ENCODE data around the gene HCFC1R1.
A peak's percentile ranks its signal among the peaks of the same experiment; 100 is the strongest.

- TF ChIP-seq, protein P1, sequence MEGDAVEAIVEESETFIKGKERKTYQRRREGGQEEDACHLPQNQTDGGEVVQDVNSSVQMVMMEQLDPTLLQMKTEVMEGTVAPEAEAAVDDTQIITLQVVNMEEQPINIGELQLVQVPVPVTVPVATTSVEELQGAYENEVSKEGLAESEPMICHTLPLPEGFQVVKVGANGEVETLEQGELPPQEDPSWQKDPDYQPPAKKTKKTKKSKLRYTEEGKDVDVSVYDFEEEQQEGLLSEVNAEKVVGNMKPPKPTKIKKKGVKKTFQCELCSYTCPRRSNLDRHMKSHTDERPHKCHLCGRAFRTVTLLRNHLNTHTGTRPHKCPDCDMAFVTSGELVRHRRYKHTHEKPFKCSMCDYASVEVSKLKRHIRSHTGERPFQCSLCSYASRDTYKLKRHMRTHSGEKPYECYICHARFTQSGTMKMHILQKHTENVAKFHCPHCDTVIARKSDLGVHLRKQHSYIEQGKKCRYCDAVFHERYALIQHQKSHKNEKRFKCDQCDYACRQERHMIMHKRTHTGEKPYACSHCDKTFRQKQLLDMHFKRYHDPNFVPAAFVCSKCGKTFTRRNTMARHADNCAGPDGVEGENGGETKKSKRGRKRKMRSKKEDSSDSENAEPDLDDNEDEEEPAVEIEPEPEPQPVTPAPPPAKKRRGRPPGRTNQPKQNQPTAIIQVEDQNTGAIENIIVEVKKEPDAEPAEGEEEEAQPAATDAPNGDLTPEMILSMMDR (conservative IDR thresholded peaks at IDR 0.05; ENCODE audit: low read length) = peak; percentile 58
- TF ChIP-seq EZH2phosphoT487 (IDR thresholded peaks at IDR 0.05; ENCODE audit: borderline replicate concordance) = no peak
These were observed 40.0 kb downstream of the HCFC1R1 start for GRCh38 chr16:2983706-2984136.

All from Loucy (cell line).